ENCODE measurements around the gene IMMP2L. TPM values are rescaled to one million over a fixed set of nuclear protein-coding genes. Genes with fewer than 3 reads are reported as not detected.
"Not testable (repeated sequence)": the region's sequence is repeated elsewhere in the genome, so short reads cannot be mapped to it uniquely, and the experiment has no call there.

The IMMP2L gene
- total RNA-seq, 2 experiments from 2014 or later, result 17.4 to 30.2 TPM

- ChIA-PET POLR2A (interaction anchor here (2.2 kb wide), 1 partner anchor 14 kb away, joined by 8 read pairs; the partner anchor contains the start of gene LRRN3), CTCF (interaction anchor here (0.9 to 1.8 kb wide), 3 partner anchors 22 to 207 kb away, joined by 3 to 5 read pairs (median 4); no protein-coding TSS in a partner anchor)
- intact Hi-C loops (cut with micrococcal nuclease), result no loop called here
- H3K27ac Mint-ChIP-seq, result peak overlapping the region; percentile 74
- H3K27me3 Mint-ChIP-seq, result no peaks in the 10 kb centered on the region
- DNase-seq, result no peak
- no peak for ATAC-seq
- peaks cover 77% of the 10 kb centered on the region for H3K4me1 Mint-ChIP-seq (ENCODE audit: low read depth)
- no peak for TF ChIP-seq CTCF (IDR thresholded peaks at IDR 0.05)
- peaks cover 10% of the 10 kb centered on the region for H3K36me3 Mint-ChIP-seq (ENCODE audit: low read depth)
- H3K4me3 Mint-ChIP-seq, result no peak overlapping the region
- peaks cover 1% of the 10 kb centered on the region for H3K9me3 Mint-ChIP-seq
These were observed 485.3 kb downstream of the IMMP2L start for GRCh38 chr7:111077001-111077400.

GRCh38 chr7:111076205-111076604 is 486.1 kb downstream of the IMMP2L start:
- ATAC-seq (peak; percentile 82), DNase-seq (peak; percentile 72)
- Mint-ChIP-seq H3K27ac (peak overlapping the region; percentile 74), H3K9me3 (peaks cover 1% of the 10 kb centered on the region), H3K27me3 (no peaks in the 10 kb centered on the region), H3K36me3 (ENCODE audit: low read depth) (peaks cover 10% of the 10 kb centered on the region), H3K4me3 (no peak overlapping the region), H3K4me1 (ENCODE audit: low read depth) (peaks cover 74% of the 10 kb centered on the region)
- intact Hi-C loops (cut with micrococcal nuclease), result no loop called here
- CTCF ChIA-PET, result interaction anchor here (0.8 to 1.8 kb wide), 5 partner anchors 15 to 206 kb away, joined by 3 to 5 read pairs (median 3); partner anchors contain the start of gene LRRN3
- POLR2A ChIA-PET, result interaction anchor here (0.6 to 2.2 kb wide), 4 partner anchors 11 to 103 kb away, joined by 3 to 8 read pairs (median 7); partner anchors contain the start of gene LRRN3
- no peak for TF ChIP-seq CTCF (IDR thresholded peaks at IDR 0.05)

- H3K27me3 Mint-ChIP-seq, result no peaks in the 10 kb centered on the region
- H3K9me3 Mint-ChIP-seq, result peaks cover 1% of the 10 kb centered on the region
- no peak overlapping the region for H3K4me3 Mint-ChIP-seq
- POLR2A ChIA-PET, result interaction anchor here (2.0 to 2.2 kb wide), 2 partner anchors 12 to 16 kb away, joined by 8 read pairs; partner anchors contain the start of gene LRRN3
- no peak for DNase-seq
- no peak for TF ChIP-seq CTCF (IDR thresholded peaks at IDR 0.05)
- peaks cover 10% of the 10 kb centered on the region for H3K36me3 Mint-ChIP-seq (ENCODE audit: low read depth)
- H3K4me1 Mint-ChIP-seq (ENCODE audit: low read depth), result peaks cover 71% of the 10 kb centered on the region
- peak overlapping the region; percentile 74 for H3K27ac Mint-ChIP-seq
- CTCF ChIA-PET, result interaction anchor here (0.8 to 1.8 kb wide), 4 partner anchors 16 to 154 kb away, joined by 3 to 5 read pairs (median 4); partner anchors contain the start of gene LRRN3
- no peak for ATAC-seq
- intact Hi-C loops (cut with micrococcal nuclease), result no loop called here
These were observed 486.8 kb downstream of the IMMP2L start for GRCh38 chr7:111075498-111075897.

GRCh38 chr7:111074748-111075146 is 487.5 kb downstream of the IMMP2L start:
- no peak for ATAC-seq
- H3K4me1 Mint-ChIP-seq (ENCODE audit: low read depth), result peaks cover 72% of the 10 kb centered on the region
- intact Hi-C loops (cut with micrococcal nuclease), result no loop called here
- H3K27ac Mint-ChIP-seq, result peak overlapping the region; percentile 85
- ChIA-PET POLR2A (interaction anchor here (1.5 to 2.0 kb wide), 2 partner anchors 8 to 12 kb away, joined by 5 to 8 read pairs; no protein-coding TSS in a partner anchor), CTCF (no interaction called here)
- no peak for DNase-seq
- no peak for TF ChIP-seq CTCF (IDR thresholded peaks at IDR 0.05)
- H3K36me3 Mint-ChIP-seq (ENCODE audit: low read depth), result peaks cover 9% of the 10 kb centered on the region
- peak overlapping the region; percentile 38 for H3K4me3 Mint-ChIP-seq
- no peaks in the 10 kb centered on the region for H3K27me3 Mint-ChIP-seq
- H3K9me3 Mint-ChIP-seq, result peaks cover 1% of the 10 kb centered on the region

- TF ChIP-seq CTCF (IDR thresholded peaks at IDR 0.05), result no peak
These were observed 488.1 kb downstream of the IMMP2L start for GRCh38 chr7:111074071-111074747.

GRCh38 chr7:111072658-111073057 is 489.6 kb downstream of the IMMP2L start:
- H3K9me3 Mint-ChIP-seq; H3K36me3 Mint-ChIP-seq (ENCODE audit: low read depth); H3K4me3 Mint-ChIP-seq; POLR2A ChIA-PET; H3K27me3 Mint-ChIP-seq; H3K27ac Mint-ChIP-seq; DNase-seq; ATAC-seq; intact Hi-C loops (cut with micrococcal nuclease): not testable (repeated sequence)
- CTCF ChIA-PET, result interaction anchor here (0.9 kb wide), 1 partner anchor 43 kb away, joined by 5 read pairs; no protein-coding TSS in a partner anchor
- H3K4me1 Mint-ChIP-seq (ENCODE audit: low read depth), result peaks cover 73% of the 10 kb centered on the region

More at GRCh38 chr7:111074071-111074747, 488.1 kb downstream of the IMMP2L start:
- intact Hi-C loops (cut with micrococcal nuclease), result no loop called here
- DNase-seq (no peak), ATAC-seq (peak; percentile 41)
- Mint-ChIP-seq H3K4me3 (peak overlapping the region; percentile 38), H3K27me3 (no peaks in the 10 kb centered on the region), H3K36me3 (ENCODE audit: low read depth) (peaks cover 9% of the 10 kb centered on the region), H3K27ac (peak overlapping the region; percentile 85), H3K9me3 (peaks cover 1% of the 10 kb centered on the region), H3K4me1 (ENCODE audit: low read depth) (peaks cover 73% of the 10 kb centered on the region)
- ChIA-PET CTCF (interaction anchor here (0.9 kb wide), 1 partner anchor 17 kb away, joined by 3 read pairs; the partner anchor contains the start of gene LRRN3), POLR2A (interaction anchor here (1.5 kb wide), 1 partner anchor 9 kb away, joined by 5 read pairs; no protein-coding TSS in a partner anchor)

Data from activated CD8-positive, alpha-beta T cell treated with anti-CD3 and anti-CD28 coated beads for 36 hours (primary cell).